H1 (cell line): ENCODE data around the gene RHBDF2. TPM values are rescaled to one million over a fixed set of nuclear protein-coding genes. Genes with fewer than 3 reads are reported as not detected.

Experiments used
- ASH2L ChIP-seq: fragments of 200-600, 300-600 bp; sonication (generic); IDR thresholded peaks from one replicate; pipeline ENCODE4 v1.7.1; 2017; ENCODE audit warnings: low read length
- CEBPB ChIP-seq: IDR thresholded peaks from 2 replicates; pipeline ENCODE4 v1.6.1; 2012; ENCODE audit warnings: low read depth, low read length
- CTBP2 ChIP-seq: IDR thresholded peaks from 2 replicates; pipeline ENCODE4 v1.7.0; 2011; ENCODE audit warnings: borderline replicate concordance, mild to moderate bottlenecking, moderate library complexity, mixed read lengths, low read length; ENCODE audit not compliant: insufficient read depth, insufficient read length
- EZH2 ChIP-seq: fragments of 200-600 bp; sonication (generic); IDR thresholded peaks from 2 replicates; pipeline ENCODE4 v1.7.1; 2012; ENCODE audit warnings: low read depth, mild to moderate bottlenecking, moderate library complexity, low read length, inconsistent platforms; ENCODE audit not compliant: severe bottlenecking
- GTF2F1 ChIP-seq: IDR thresholded peaks from 2 replicates; pipeline ENCODE4 v1.6.1; 2012; ENCODE audit warnings: low read depth, low read length, improper control_type of control experiment, borderline replicate concordance
- PHF8 ChIP-seq: fragments of 200-600 bp; sonication (generic); conservative IDR thresholded peaks from 2 replicates; pipeline ENCODE4 v1.7.1; 2012; ENCODE audit warnings: low read depth, mild to moderate bottlenecking, inconsistent platforms, low read length, moderate library complexity
- SRF ChIP-seq: IDR thresholded peaks from 2 replicates; pipeline ENCODE4 v1.6.1; 2011; ENCODE audit warnings: mild to moderate bottlenecking, low read depth, low read length, moderate library complexity
- ZNF274 ChIP-seq: IDR thresholded peaks from 2 replicates; pipeline ENCODE4 v1.7.0; 2012; ENCODE audit warnings: low read length, borderline replicate concordance; ENCODE audit errors: extremely low read depth
- polyA plus RNA-seq, 7 experiments: library from polyadenylated mRNA; depleted of rRNA in 3 of 7; stranded (reverse) in 5 of 7; unstranded in 2 of 7; fragments of >200 nt in 5 of 7; fragments of 200-250 nt in 2 of 7; gene quantifications; 1 replicate in 5 of 7; 2 replicates in 1 of 7; 4 replicates in 1 of 7; pipeline versions ENCODE4 v1.2.1 to v1.2.3, GENCODE V29; 2011 to 2013; ENCODE audit warnings: missing spikeins in 2 of 7, mixed read lengths in 2 of 7
- total RNA-seq: library from RNA; stranded (reverse); fragmentation: NEBNext Ultra II Directional; extraction: Animal tissue kit (Norgen Biotek cat#: 25700); gene quantifications from 2 replicates; pipeline ENCODE4 v1.2.1, GENCODE V29; 2021

Gene RHBDF2
- total and polyA plus RNA-seq, 2 of the 8 experiments (the other 6 are each of a cell fraction or from before 2014, with no cell fraction given), result 21.2 to 25.9 TPM

DNA sequence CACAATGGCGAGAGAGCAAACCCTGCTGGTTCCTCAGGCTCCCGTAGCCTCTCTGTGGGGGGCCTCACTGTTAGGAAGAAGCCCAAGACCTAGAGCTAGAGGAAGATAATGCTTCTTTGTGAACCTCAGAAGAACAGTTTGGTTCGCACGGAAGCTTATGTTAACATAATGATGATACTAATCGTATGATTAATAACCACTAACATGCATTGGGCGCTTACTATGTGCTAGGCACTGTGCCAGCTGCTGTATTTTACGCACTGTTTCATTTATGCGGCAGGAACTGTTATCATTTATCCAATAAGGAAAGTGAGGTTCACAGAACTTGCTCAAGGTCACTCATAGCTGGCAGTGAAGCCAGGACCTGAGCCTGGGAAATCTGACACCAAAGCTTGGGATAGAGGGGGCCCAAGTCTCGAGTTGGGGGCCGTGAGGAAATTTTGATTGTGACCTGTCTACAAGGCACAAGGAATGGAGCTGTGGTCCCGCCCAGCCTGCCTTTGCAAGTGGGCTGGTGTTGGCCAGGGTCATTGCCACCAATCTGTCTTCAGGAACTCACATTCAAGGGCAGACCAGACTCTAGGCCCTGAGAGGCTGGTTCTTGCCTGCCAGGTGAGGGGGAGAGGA lies 45.4 kb upstream of the RHBDF2 start (continued):
- TF ChIP-seq CTBP2 (no peak), ASH2L (no peak), GTF2F1 (no peak), PHF8 (no peak), EZH2 (no peak), SRF (no peak), CEBPB (no peak), ZNF274 (no peak)
